IMR-90 (cell line): ENCODE results near the gene PLCB2. TPM values are rescaled to one million over a fixed set of nuclear protein-coding genes. Genes with fewer than 3 reads are reported as not detected.

Experiments
- ATAC-seq: fragments of 200-7000 bp; cut with Tn5 transposase; 2 replicates; pipeline ENCODE4 v1.9.1; 2020; ENCODE audit warnings: low read depth, mild to moderate bottlenecking, moderate library complexity
- BruUV-seq: library from RNA; stranded (reverse); fragments of 400-500 nt; replicated peaks from 2 replicates; lab custom pipeline; 2021; lab: Mats Ljungman, UMichigan
- CTCF ChIA-PET: fragments of 300-600 bp; formaldehyde crosslinking; extraction: SDS; loops from one replicate; lab custom pipeline; 2021; ENCODE audit warnings: antibody characterized with exemption; lab: Yijun Ruan, JAX
- POLR2A ChIA-PET: fragments of 300-600 bp; sonication (Branson Sonifier 250); formaldehyde crosslinking; loops from one replicate; lab custom pipeline; 2022; ENCODE audit warnings: antibody characterized with exemption; ENCODE audit not compliant: unreplicated experiment; lab: Charles Lee
- DNase-seq: peaks from one replicate; pipeline ENCODE4 v3.0.0; 2013
- H2AFZ ChIP-seq: replicated peaks from 2 replicates; pipeline ENCODE3; 2013; ENCODE audit warnings: low read length, mild to moderate bottlenecking; ENCODE audit not compliant: poor library complexity
- H2AK5ac ChIP-seq: 2 replicates; pipeline ENCODE4 v1.6.1; 2013; ENCODE audit warnings: low read depth, low read length, inconsistent platforms
- H2AK9ac ChIP-seq: replicated peaks from 2 replicates; pipeline ENCODE3; 2013; ENCODE audit warnings: mild to moderate bottlenecking, low read depth, low read length, moderate library complexity; ENCODE audit not compliant: poor library complexity
- H2BK120ac ChIP-seq: 2 replicates; pipeline ENCODE4 v1.6.1; 2013; ENCODE audit warnings: low read depth, low read length, inconsistent platforms
- H2BK15ac ChIP-seq: 3 replicates; pipeline ENCODE4 v1.6.1; 2013; ENCODE audit warnings: low read depth, low read length, inconsistent platforms
- H2BK20ac ChIP-seq: 2 replicates; pipeline ENCODE4 v1.6.1; 2013; ENCODE audit warnings: low read depth, mild to moderate bottlenecking, inconsistent platforms, low read length, moderate library complexity
- H2BK5ac ChIP-seq: 2 replicates; pipeline ENCODE4 v1.6.1; 2013; ENCODE audit warnings: mild to moderate bottlenecking, low read depth, low read length, inconsistent platforms; ENCODE audit not compliant: poor library complexity, severe bottlenecking
- H3K14ac ChIP-seq: replicated peaks from 2 replicates; pipeline ENCODE4 v1.6.1; 2013; ENCODE audit warnings: low read depth, low read length, inconsistent platforms
- H3K18ac ChIP-seq: 2 replicates; pipeline ENCODE4 v1.6.1; 2013; ENCODE audit warnings: low read depth, low read length, control low read depth
- H3K23ac ChIP-seq: 2 replicates; pipeline ENCODE4 v1.6.1; 2013; ENCODE audit warnings: low read depth, low read length, inconsistent platforms
- H3K27ac ChIP-seq: 2 replicates; pipeline ENCODE4 v1.5.1; 2013; ENCODE audit warnings: mild to moderate bottlenecking, control low read depth, low read length; ENCODE audit not compliant: insufficient read depth
- H3K27me3 ChIP-seq: 2 replicates; pipeline ENCODE4 v1.6.1; 2013; ENCODE audit warnings: low read length; ENCODE audit not compliant: control insufficient read depth, insufficient read depth
- H3K36me3 ChIP-seq: 2 replicates; pipeline ENCODE4 v1.6.1; 2013; ENCODE audit warnings: low read length, mixed read lengths; ENCODE audit not compliant: control insufficient read depth, insufficient read depth
- H3K4ac ChIP-seq: 2 replicates; pipeline ENCODE4 v1.6.1; 2013; ENCODE audit warnings: low read depth, low read length, inconsistent platforms
- H3K4me1 ChIP-seq: 2 replicates; pipeline ENCODE4 v1.6.1; 2013; ENCODE audit warnings: low read length, mixed read lengths; ENCODE audit not compliant: control insufficient read depth, insufficient read depth
- H3K4me2 ChIP-seq: 2 replicates; pipeline ENCODE4 v1.6.1; 2013; ENCODE audit warnings: low read depth, mild to moderate bottlenecking, control low read depth, low read length, moderate library complexity
- H3K4me3 ChIP-seq: 2 replicates; pipeline ENCODE4 v1.5.1; 2013; ENCODE audit warnings: low read depth, mild to moderate bottlenecking, control low read depth, low read length, moderate library complexity; ENCODE audit not compliant: insufficient read depth
- H3K56ac ChIP-seq: 2 replicates; pipeline ENCODE4 v1.6.1; 2013; ENCODE audit warnings: low read length, inconsistent platforms; ENCODE audit not compliant: insufficient read depth; ENCODE audit errors: extremely low read depth
- H3K79me1 ChIP-seq, 2 experiments: 2 replicates each; pipeline ENCODE4 v1.6.1; 2013; ENCODE audit warnings: low read length in 2 of 2, inconsistent platforms in 1 of 2, low read depth in 1 of 2
- H3K9ac ChIP-seq: 2 replicates; pipeline ENCODE4 v1.6.1; 2013; ENCODE audit warnings: low read depth, low read length, control low read depth
- H3K9me1 ChIP-seq: 2 replicates; pipeline ENCODE4 v1.6.1; 2013; ENCODE audit warnings: low read length, inconsistent platforms; ENCODE audit not compliant: insufficient read depth
- H3K9me3 ChIP-seq: 2 replicates; pipeline ENCODE4 v1.6.1; 2013; ENCODE audit warnings: low read length; ENCODE audit not compliant: control insufficient read depth, insufficient read depth
- H4K20me1 ChIP-seq: 2 replicates; pipeline ENCODE4 v1.6.1; 2013; ENCODE audit warnings: low read length, inconsistent platforms; ENCODE audit not compliant: insufficient read depth
- H4K5ac ChIP-seq: 2 replicates; pipeline ENCODE4 v1.6.1; 2013; ENCODE audit warnings: mild to moderate bottlenecking, low read depth, low read length, control low read depth
- H4K8ac ChIP-seq, 2 experiments: 2 replicates each; pipeline ENCODE4 v1.6.1; 2013; ENCODE audit warnings: low read depth in 2 of 2, low read length in 2 of 2, control low read depth in 1 of 2, inconsistent platforms in 1 of 2
- H4K91ac ChIP-seq: 2 replicates; pipeline ENCODE4 v1.6.1; 2013; ENCODE audit warnings: low read depth, low read length, inconsistent platforms; ENCODE audit not compliant: insufficient read depth
- CEBPB ChIP-seq: IDR thresholded peaks from 2 replicates; pipeline ENCODE4 v1.6.1; 2012; ENCODE audit warnings: low read depth, low read length, improper control_type of control experiment
- FOS ChIP-seq: fragments of 150-350 bp; IDR thresholded peaks from 2 replicates; pipeline ENCODE4 v1.6.1; 2016; ENCODE audit warnings: low read depth, low read length
- MAFK ChIP-seq: IDR thresholded peaks from 2 replicates; pipeline ENCODE4 v1.6.1; 2012; ENCODE audit warnings: low read depth, low read length, improper control_type of control experiment
- MXI1 ChIP-seq: IDR thresholded peaks from 2 replicates; pipeline ENCODE4 v1.6.1; 2012; ENCODE audit warnings: low read depth, mild to moderate bottlenecking, low read length, moderate library complexity, borderline replicate concordance
- NFE2L2 ChIP-seq: fragments of 150-350 bp; IDR thresholded peaks from 2 replicates; pipeline ENCODE4 v1.6.1; 2016; ENCODE audit warnings: low read depth, mild to moderate bottlenecking, low read length
- POLR2A ChIP-seq: IDR thresholded peaks from 2 replicates; pipeline ENCODE4 v1.6.1; 2012; ENCODE audit warnings: mild to moderate bottlenecking, low read depth, low read length
- RCOR1 ChIP-seq: IDR thresholded peaks from 2 replicates; pipeline ENCODE4 v1.6.1; 2012; ENCODE audit warnings: mild to moderate bottlenecking, low read length, improper control_type of control experiment; ENCODE audit not compliant: insufficient replicate concordance
- RFX5 ChIP-seq: IDR thresholded peaks from 2 replicates; pipeline ENCODE4 v1.8.0; 2012; ENCODE audit warnings: low read depth, mild to moderate bottlenecking, low read length, moderate library complexity
- SMC3 ChIP-seq: fragments of 150-350 bp; IDR thresholded peaks from 2 replicates; pipeline ENCODE4 v1.6.1; 2016; ENCODE audit warnings: low read depth, mild to moderate bottlenecking, antibody characterized with exemption, low read length, moderate library complexity
- WGBS, 2 experiments: methylation state at CpG; one replicate each; pipeline versions ENCODE4 v1.1.5 to v1.1.7; 2013; ENCODE audit warnings: missing lambda C conversion rate in 2 of 2; ENCODE audit not compliant: insufficient read length in 1 of 2; ENCODE audit errors: extremely low coverage in 2 of 2; 5-methylcytosine and 5-hydroxymethylcytosine counted together
- dilution Hi-C: fragments of 300-500 bp; cut with HindIII; formaldehyde crosslinking; loops from one replicate; pipeline ENCODE4 v1.14.3; 2018; ENCODE audit warnings: low sequenced_read_pairs; ENCODE audit not compliant: unreplicated experiment
- in situ Hi-C: fragments of 300-500 bp; cut with MboI; formaldehyde crosslinking; loops from 3 replicates; pipeline ENCODE4 v1.14.3; 2019; ENCODE audit warnings: low sequenced_read_pairs, inconsistent platforms, mixed read lengths
- intact Hi-C: fragments of 100-400 bp; cut with micrococcal nuclease; formaldehyde crosslinking; loops from 2 replicates; pipeline ENCODE4 v1.10.0; 2022
- polyA plus RNA-seq, 3 experiments: library from polyadenylated mRNA; depleted of rRNA; stranded (reverse); fragments of >200 nt; gene quantifications; 2 replicates each; pipeline ENCODE4 v1.2.3, GENCODE V29; 2012; ENCODE audit warnings: low replicate concordance in 1 of 3
- total RNA-seq: library from RNA; depleted of rRNA; stranded (reverse); fragments of >200 nt; gene quantifications from 2 replicates; pipeline ENCODE4 v1.2.3, GENCODE V29; 2012
- TF ChIP-seq, protein P1 (sequence below): fragments of 150-350 bp; IDR thresholded peaks from 2 replicates; pipeline ENCODE4 v1.6.1; 2017; ENCODE audit warnings: mild to moderate bottlenecking, antibody characterized with exemption, low read length, low read depth
- TF ChIP-seq, protein P2 (sequence below): conservative IDR thresholded peaks from 2 replicates; pipeline ENCODE4 v1.5.1; 2012; ENCODE audit warnings: mild to moderate bottlenecking, low read depth, low read length, improper control_type of control experiment

PLCB2 gene
- total and polyA plus RNA-seq, 2 of the 4 experiments (the other 2 are of a cell fraction), result 0.18 to 1.4 TPM

DNA sequence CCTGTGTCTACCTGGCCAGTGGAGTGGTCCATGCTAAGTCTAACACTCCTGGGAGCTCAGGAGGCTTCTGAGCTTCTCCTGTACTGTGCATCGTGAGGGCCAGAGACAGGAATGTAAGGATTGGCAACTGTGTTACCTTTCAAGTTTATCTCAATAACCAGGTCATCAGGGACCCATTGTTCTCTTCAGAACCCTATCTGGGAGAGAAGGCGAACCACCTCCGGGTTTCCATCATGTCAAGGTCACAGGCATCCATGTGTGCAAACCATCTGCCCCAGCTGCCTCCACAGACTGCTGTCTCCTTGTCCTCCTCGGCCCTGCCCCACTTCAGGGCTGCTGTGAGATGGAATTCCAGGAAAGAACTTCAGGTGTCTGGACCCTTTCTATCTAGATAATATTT lies 30.8 kb downstream of the PLCB2 start:
- in situ Hi-C loops, result loop anchor here (5.0 kb wide), 1 partner anchor 150 kb away; no protein-coding TSS in a partner anchor
- Histone ChIP-seq H3K4me3 (no peak overlapping the region), H2AFZ (no peak overlapping the region), H4K5ac (no peak overlapping the region), H3K18ac (no peak overlapping the region), H2AK9ac (no peak overlapping the region), H3K27ac (no peak overlapping the region), H2BK120ac (no peak overlapping the region), H3K79me1 (no peaks in the 10 kb centered on the region), H2BK5ac (no peak overlapping the region), H3K4ac (no peak overlapping the region), H3K4me1 (no peaks in the 10 kb centered on the region), H4K91ac (no peak overlapping the region), H3K36me3 (no peaks in the 10 kb centered on the region), H3K27me3 (peaks cover 42% of the 10 kb centered on the region), H3K56ac (no peak overlapping the region), H3K4me2 (no peak overlapping the region), H4K20me1 (no peaks in the 10 kb centered on the region), H2BK20ac (no peak overlapping the region), H3K9me1 (no peaks in the 10 kb centered on the region), H3K14ac (no peak overlapping the region), H3K23ac (no peak overlapping the region; the same call in 1 of the 2 replicates), H3K9me3 (no peaks in the 10 kb centered on the region), H2AK5ac (no peak overlapping the region), H2BK15ac (no peak overlapping the region), H3K9ac (no peak overlapping the region), H4K8ac (no peak overlapping the region)
- POLR2A ChIA-PET, result no interaction called here
- CTCF ChIA-PET, result interaction anchor here (6.0 kb wide), 1 partner anchor 59 kb away, joined by 81 read pairs; no protein-coding TSS in a partner anchor
- no TSS peak for BruUV-seq
- dilution Hi-C loops, result no loop called here
- DNase-seq (no peak), ATAC-seq (no peak)
- intact Hi-C loops, result no loop called here
- TF ChIP-seq SMC3, result no peak
- TF ChIP-seq MXI1, result no peak
- TF ChIP-seq POLR2A, result no peak
- TF ChIP-seq RCOR1, result no peak
- TF ChIP-seq MAFK, result no peak
- TF ChIP-seq FOS, result no peak
- no peak for TF ChIP-seq CEBPB
- TF ChIP-seq, protein P1, sequence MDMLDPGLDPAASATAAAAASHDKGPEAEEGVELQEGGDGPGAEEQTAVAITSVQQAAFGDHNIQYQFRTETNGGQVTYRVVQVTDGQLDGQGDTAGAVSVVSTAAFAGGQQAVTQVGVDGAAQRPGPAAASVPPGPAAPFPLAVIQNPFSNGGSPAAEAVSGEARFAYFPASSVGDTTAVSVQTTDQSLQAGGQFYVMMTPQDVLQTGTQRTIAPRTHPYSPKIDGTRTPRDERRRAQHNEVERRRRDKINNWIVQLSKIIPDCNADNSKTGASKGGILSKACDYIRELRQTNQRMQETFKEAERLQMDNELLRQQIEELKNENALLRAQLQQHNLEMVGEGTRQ, result no peak
- TF ChIP-seq, protein P2, sequence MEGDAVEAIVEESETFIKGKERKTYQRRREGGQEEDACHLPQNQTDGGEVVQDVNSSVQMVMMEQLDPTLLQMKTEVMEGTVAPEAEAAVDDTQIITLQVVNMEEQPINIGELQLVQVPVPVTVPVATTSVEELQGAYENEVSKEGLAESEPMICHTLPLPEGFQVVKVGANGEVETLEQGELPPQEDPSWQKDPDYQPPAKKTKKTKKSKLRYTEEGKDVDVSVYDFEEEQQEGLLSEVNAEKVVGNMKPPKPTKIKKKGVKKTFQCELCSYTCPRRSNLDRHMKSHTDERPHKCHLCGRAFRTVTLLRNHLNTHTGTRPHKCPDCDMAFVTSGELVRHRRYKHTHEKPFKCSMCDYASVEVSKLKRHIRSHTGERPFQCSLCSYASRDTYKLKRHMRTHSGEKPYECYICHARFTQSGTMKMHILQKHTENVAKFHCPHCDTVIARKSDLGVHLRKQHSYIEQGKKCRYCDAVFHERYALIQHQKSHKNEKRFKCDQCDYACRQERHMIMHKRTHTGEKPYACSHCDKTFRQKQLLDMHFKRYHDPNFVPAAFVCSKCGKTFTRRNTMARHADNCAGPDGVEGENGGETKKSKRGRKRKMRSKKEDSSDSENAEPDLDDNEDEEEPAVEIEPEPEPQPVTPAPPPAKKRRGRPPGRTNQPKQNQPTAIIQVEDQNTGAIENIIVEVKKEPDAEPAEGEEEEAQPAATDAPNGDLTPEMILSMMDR, result no peak
- TF ChIP-seq NFE2L2, result no peak
- no peak for TF ChIP-seq RFX5
- WGBS, 2 experiments, result 65% methylated on average over 2 of the region's 4 CpGs; no CpG with 5 or more reads in 1 of the 2 experiments
